BJ (cell line): ENCODE data around the gene ERBB2. TPM values are rescaled to one million over a fixed set of nuclear protein-coding genes. Genes with fewer than 3 reads are reported as not detected.

Source experiments
- CTCF ChIA-PET: fragments of 350-600 bp; formaldehyde crosslinking; extraction: SDS; loops from one replicate; lab custom pipeline; 2021; ENCODE audit warnings: antibody characterized with exemption, inconsistent platforms; lab: Yijun Ruan, JAX
- POLR2A ChIA-PET: fragments of 300-600 bp; sonication (Branson Sonifier 250); formaldehyde crosslinking; extraction: SDS; loops from one replicate; lab custom pipeline; 2021; ENCODE audit warnings: antibody characterized with exemption; lab: Charles Lee
- DNase-seq: peaks from one replicate; pipeline ENCODE4 v3.0.0-alpha.2; 2011; ENCODE audit warnings: low read depth
- H3K27me3 ChIP-seq: 2 replicates; pipeline ENCODE4 v1.6.0; 2011; ENCODE audit warnings: low read length; ENCODE audit not compliant: control insufficient read depth, insufficient read depth
- H3K36me3 ChIP-seq: 2 replicates; pipeline ENCODE4 v1.5.1; 2011; ENCODE audit warnings: low read length; ENCODE audit not compliant: control insufficient read depth, insufficient read depth
- H3K4me3 ChIP-seq: 2 replicates; pipeline ENCODE4 v1.5.1; 2011; ENCODE audit warnings: low read depth, mild to moderate bottlenecking, control low read depth, low read length
- polyA plus RNA-seq: library from polyadenylated mRNA; depleted of rRNA; stranded (reverse); fragments of >200 nt; gene quantifications from 2 replicates; pipeline ENCODE4 v1.2.3, GENCODE V29; 2011
- TF ChIP-seq, protein P1 (sequence below): IDR thresholded peaks from 2 replicates; pipeline ENCODE4 v1.5.1; 2011; ENCODE audit warnings: low read depth, mild to moderate bottlenecking, control low read depth, inconsistent platforms, low read length, moderate library complexity; ENCODE audit not compliant: insufficient read depth

The ERBB2 gene
- polyA plus RNA-seq, 1 experiment: 35.4 TPM

DNA sequence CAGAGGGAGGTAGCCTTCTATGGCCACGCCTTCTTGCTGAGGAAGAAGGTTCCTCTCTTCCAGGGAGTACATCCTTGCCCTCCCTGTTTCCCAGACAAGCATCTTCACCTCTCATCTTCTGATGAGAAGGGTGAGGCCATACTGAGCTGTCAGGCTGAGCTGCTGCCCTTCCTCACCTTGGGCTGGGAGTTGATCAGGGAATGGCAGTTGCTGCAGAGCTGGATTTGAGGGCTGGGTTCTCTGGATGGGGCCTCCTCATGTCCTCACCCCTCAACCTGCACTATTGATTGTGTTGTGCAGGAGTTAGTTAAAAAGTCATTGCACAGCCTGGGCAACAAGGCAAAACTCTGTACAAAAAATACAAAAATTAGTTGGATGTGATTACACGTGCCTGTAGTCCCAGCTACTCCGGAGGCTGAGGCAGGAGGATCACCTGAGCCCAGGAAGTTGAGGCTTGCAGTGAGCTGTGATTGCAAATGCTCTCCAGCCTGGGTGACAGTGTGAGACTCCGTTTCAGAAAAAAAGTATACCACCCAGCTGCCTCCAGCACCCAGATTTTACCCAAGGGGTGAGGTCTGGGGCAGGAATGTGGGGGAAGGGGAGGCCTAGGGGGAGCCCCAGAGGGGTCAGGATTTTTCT is 2.0 kb downstream of the ERBB2 start:
- TF ChIP-seq, protein P1, sequence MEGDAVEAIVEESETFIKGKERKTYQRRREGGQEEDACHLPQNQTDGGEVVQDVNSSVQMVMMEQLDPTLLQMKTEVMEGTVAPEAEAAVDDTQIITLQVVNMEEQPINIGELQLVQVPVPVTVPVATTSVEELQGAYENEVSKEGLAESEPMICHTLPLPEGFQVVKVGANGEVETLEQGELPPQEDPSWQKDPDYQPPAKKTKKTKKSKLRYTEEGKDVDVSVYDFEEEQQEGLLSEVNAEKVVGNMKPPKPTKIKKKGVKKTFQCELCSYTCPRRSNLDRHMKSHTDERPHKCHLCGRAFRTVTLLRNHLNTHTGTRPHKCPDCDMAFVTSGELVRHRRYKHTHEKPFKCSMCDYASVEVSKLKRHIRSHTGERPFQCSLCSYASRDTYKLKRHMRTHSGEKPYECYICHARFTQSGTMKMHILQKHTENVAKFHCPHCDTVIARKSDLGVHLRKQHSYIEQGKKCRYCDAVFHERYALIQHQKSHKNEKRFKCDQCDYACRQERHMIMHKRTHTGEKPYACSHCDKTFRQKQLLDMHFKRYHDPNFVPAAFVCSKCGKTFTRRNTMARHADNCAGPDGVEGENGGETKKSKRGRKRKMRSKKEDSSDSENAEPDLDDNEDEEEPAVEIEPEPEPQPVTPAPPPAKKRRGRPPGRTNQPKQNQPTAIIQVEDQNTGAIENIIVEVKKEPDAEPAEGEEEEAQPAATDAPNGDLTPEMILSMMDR: no peak
- peaks cover under 1% of the 10 kb centered on the region for H3K36me3 ChIP-seq
- POLR2A ChIA-PET: no interaction called here
- H3K27me3 ChIP-seq: no peaks in the 10 kb centered on the region
- CTCF ChIA-PET: interaction anchor here (2.9 kb wide), 1 partner anchor 28 kb away, joined by 9 read pairs; the partner anchor contains the start of gene MIEN1
- no peak for DNase-seq
- H3K4me3 ChIP-seq: no peak overlapping the region

DNA sequence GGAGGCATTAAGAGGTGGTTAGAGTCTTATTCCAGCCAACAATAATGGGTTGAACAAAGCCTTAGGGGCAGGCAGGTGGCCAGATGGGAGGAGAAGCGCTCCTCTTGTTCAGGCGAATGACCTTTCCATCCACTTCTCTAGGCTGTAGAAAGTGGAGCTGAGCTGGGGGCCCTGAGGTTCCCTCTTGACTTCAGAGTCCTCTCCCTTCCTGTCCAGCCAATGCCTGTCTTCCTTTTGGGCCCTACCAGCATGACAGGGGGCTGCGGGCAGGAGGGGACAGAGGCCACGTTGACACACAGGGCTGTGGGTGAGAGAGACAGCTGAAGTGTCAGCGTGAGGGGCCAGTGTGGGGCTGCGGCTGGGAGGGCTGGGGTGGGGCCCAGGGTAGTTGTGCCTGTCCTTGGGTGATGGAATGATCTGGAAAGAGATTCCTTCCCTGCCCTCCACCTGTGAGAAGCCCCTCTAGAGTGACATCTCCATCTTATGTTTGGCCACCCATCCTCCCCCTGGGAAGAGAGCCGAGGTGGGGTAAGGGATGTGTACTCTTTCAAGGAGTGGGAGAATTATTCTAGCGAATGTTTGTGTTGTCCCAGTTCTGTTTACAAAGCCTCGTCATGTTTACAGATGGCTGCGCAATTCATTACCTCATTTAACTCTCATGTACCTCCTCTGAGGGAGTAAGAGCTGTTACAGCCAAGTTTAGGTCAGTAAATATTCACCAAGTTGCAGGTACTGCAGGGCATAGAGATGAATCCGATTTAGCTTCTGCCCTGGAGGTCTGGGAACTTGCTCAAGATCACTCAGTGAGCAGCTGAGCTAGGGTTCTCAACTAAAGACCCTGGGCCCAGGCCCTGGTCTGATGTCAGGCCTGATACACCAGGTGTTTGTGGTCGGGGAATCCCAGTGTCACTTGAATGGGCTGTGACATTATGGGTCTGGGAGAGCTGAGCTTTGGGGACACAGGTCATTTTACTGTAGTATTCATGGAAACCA is 3.3 kb downstream of the ERBB2 start:
- CTCF ChIA-PET: interaction anchor here (0.6 to 2.9 kb wide), 2 partner anchors 27 to 81 kb away, joined by 3 to 9 read pairs; partner anchors contain the start of gene MIEN1
- POLR2A ChIA-PET: interaction anchor here (0.6 kb wide), 1 partner anchor 22 kb away, joined by 4 read pairs; no protein-coding TSS in a partner anchor
- H3K36me3 ChIP-seq: peaks cover 7% of the 10 kb centered on the region
- TF ChIP-seq, protein P1: no peak
- DNase-seq: no peak
- no peaks in the 10 kb centered on the region for H3K27me3 ChIP-seq
- H3K4me3 ChIP-seq: no peak overlapping the region

DNA sequence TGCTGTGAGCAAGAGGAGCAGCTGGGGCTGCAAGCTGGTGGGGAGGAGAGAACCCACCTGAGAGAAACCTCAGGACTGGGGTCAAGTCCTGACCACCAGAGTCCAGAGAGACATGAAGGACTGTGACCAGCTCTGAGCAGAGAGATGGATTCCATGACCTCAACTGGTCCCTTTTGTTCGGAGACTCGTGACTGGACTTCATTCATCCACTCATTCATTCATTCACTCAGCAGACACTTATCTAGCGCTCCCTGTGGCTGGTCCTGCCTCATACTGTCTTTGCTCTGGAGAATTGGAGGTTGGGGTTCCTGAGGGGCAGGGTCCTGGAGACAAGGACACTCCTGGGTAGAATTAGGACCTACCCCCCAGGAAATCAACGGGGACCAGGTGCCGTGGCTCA is 4.0 kb downstream of the ERBB2 start:
- CTCF ChIA-PET: interaction anchor here (2.9 kb wide), 1 partner anchor 26 kb away, joined by 9 read pairs; the partner anchor contains the start of gene MIEN1

DNA sequence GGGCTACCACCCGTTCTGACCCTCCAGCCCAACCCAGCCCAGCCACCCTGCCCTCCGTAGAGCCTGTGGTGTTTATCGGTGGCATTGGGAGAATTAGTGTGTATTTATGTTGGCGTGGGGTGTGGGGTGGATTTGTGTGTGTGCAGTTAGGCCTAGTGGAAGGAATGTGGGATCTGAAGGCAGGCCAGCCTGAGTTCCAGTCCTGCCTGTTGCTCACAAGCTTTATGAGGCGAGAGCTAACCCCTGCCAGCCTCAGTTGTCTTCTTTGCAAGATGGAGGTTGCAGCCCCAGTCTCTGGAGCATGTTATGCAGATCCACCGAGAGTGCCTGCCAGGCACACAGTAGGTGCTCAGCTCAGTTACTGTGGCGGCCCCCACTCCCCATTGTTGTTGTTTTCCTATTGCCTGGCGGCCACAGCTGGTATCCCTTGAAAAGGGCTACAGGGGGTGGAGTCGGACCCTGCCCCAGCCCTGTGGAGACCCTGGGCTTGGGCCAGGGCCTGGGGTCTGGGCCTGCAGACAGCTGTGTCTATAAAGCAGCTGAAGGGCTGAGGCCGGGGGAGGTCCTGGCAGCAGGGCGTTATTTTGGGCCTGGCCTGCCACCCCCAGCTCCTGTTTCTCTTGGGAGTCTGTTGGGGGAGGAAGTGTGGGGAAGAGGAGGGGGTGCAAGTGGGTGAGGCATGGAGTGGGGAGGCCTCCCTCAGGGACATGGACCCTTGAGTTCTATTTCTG is 5.1 kb downstream of the ERBB2 start:
- ChIA-PET CTCF (interaction anchor here (1.0 to 1.7 kb wide), 5 partner anchors 10 to 47 kb away, joined by 3 to 5 read pairs (median 4); partner anchors contain the start of gene MIEN1), POLR2A (no interaction called here)
- no peaks in the 10 kb centered on the region for H3K27me3 ChIP-seq

More for the DNA sequence above, 4.0 kb downstream of the ERBB2 start:
- no peak for DNase-seq
- TF ChIP-seq, protein P1: no peak
- no peak overlapping the region for H3K4me3 ChIP-seq
- no peaks in the 10 kb centered on the region for H3K27me3 ChIP-seq
- POLR2A ChIA-PET: interaction anchor here (0.6 kb wide), 1 partner anchor 21 kb away, joined by 4 read pairs; no protein-coding TSS in a partner anchor
- peaks cover 12% of the 10 kb centered on the region for H3K36me3 ChIP-seq

More for the DNA sequence above, 5.1 kb downstream of the ERBB2 start:
- H3K4me3 ChIP-seq: no peak overlapping the region
- DNase-seq: no peak
- H3K36me3 ChIP-seq: peaks cover 19% of the 10 kb centered on the region
- TF ChIP-seq, protein P1: peak; percentile 45
